H1 (cell line): ENCODE results near the gene RPS18.

Experiments used
- BRCA1 ChIP-seq: IDR thresholded peaks from 2 replicates; pipeline ENCODE4 v1.6.1; 2012; ENCODE audit warnings: low read depth, low read length, improper control_type of control experiment
- EZH2 ChIP-seq: fragments of 200-600 bp; sonication (generic); IDR thresholded peaks from 2 replicates; pipeline ENCODE4 v1.7.1; 2012; ENCODE audit warnings: low read depth, mild to moderate bottlenecking, moderate library complexity, low read length, inconsistent platforms; ENCODE audit not compliant: severe bottlenecking
- FOSL1 ChIP-seq: IDR thresholded peaks from 2 replicates; pipeline ENCODE4 v1.6.1; 2011; ENCODE audit warnings: mild to moderate bottlenecking, low read depth, low read length, moderate library complexity; ENCODE audit not compliant: insufficient read depth
- GABPA ChIP-seq: IDR thresholded peaks from 2 replicates; pipeline ENCODE4 v1.6.1; 2011; ENCODE audit warnings: mild to moderate bottlenecking, low read length, moderate library complexity, borderline replicate concordance; ENCODE audit not compliant: insufficient read depth
- HDAC2 ChIP-seq, 2 experiments: fragments of 300-600 bp in 1 of 2; sonication (generic) in 1 of 2; IDR thresholded peaks; 2 replicates each; pipeline ENCODE4 v1.6.1; 2011 to 2012; ENCODE audit warnings: low read depth in 2 of 2, low read length in 2 of 2, mild to moderate bottlenecking in 2 of 2, moderate library complexity in 2 of 2, borderline replicate concordance in 1 of 2, inconsistent platforms in 1 of 2
- POLR2A ChIP-seq, 2 experiments: IDR thresholded peaks; 1 replicate in 1 of 2; 2 replicates in 1 of 2; pipeline ENCODE4 v1.6.1; 2011; ENCODE audit warnings: low read depth in 2 of 2, low read length in 2 of 2, mild to moderate bottlenecking in 2 of 2; ENCODE audit errors: control extremely low read depth in 1 of 2
- RNF2 ChIP-seq: fragments of 200-900, 300-1000 bp; sonication (generic); IDR thresholded peaks from 2 replicates; pipeline ENCODE4 v1.7.1; 2016; ENCODE audit warnings: borderline replicate concordance, low read depth, mild to moderate bottlenecking, antibody characterized with exemption, low read length; ENCODE audit not compliant: poor library complexity, severe bottlenecking; ENCODE audit errors: missing control alignments
- SIX5 ChIP-seq: IDR thresholded peaks from 2 replicates; pipeline ENCODE4 v1.6.1; 2011; ENCODE audit warnings: mild to moderate bottlenecking, low read depth, low read length
- SP1 ChIP-seq: IDR thresholded peaks from 2 replicates; pipeline ENCODE4 v1.6.1; 2011; ENCODE audit warnings: low read depth, low read length
- USF2 ChIP-seq: IDR thresholded peaks from 2 replicates; pipeline ENCODE4 v1.6.1; 2011; ENCODE audit warnings: low read length, improper control_type of control experiment
- ZNF274 ChIP-seq: IDR thresholded peaks from 2 replicates; pipeline ENCODE4 v1.7.0; 2012; ENCODE audit warnings: low read length, borderline replicate concordance; ENCODE audit errors: extremely low read depth
- TF ChIP-seq, protein P1 (sequence below), 3 experiments: IDR thresholded peaks; 1 replicate in 2 of 3; 2 replicates in 1 of 3; pipeline versions ENCODE4 v1.5.1 to v1.6.1; 2011; ENCODE audit warnings: low read length in 3 of 3, mild to moderate bottlenecking in 3 of 3, inconsistent platforms in 2 of 3, low read depth in 1 of 3, moderate library complexity in 1 of 3; ENCODE audit not compliant: insufficient read depth in 1 of 3; ENCODE audit errors: control extremely low read depth in 1 of 3

DNA sequence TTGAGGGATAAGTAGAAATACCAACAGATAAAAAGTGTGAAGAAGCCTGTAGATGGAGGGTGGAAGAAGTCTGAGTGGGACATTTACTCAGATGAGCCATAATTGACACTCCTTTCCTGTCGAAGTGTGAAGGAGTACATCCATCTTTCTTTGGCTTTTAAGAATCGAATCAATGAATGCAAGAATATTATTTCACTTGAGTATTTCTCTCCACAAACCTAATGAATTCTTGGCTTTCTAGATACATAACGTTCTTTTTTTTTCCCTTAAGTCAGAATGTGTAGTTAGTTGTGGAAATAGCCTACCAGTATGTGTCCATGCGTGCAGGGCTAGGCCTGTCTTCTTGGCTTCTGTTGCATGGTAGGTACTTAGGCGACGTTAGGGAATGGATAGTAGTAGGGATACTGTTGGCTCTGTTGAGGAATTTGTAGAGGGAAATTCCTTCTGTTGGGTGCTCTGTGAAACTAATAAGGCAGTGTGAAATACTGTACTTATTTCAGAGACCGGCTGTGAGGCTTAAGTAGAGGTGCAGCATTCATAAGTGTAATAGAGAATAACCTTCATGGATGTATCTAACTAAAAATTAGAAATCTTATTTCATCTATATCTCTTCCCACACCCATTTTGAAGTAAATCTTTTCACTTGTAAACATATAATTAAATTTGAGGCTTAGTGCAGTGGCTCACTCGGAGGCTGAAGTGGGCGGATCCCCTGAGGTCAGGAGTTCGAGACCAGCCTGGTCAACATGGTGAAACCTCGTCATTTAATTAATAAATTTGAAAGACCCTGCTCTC, 1.5 kb downstream of the RPS18 start:
- no peak for TF ChIP-seq SP1
- TF ChIP-seq SIX5 = no peak
- TF ChIP-seq, protein P1, sequence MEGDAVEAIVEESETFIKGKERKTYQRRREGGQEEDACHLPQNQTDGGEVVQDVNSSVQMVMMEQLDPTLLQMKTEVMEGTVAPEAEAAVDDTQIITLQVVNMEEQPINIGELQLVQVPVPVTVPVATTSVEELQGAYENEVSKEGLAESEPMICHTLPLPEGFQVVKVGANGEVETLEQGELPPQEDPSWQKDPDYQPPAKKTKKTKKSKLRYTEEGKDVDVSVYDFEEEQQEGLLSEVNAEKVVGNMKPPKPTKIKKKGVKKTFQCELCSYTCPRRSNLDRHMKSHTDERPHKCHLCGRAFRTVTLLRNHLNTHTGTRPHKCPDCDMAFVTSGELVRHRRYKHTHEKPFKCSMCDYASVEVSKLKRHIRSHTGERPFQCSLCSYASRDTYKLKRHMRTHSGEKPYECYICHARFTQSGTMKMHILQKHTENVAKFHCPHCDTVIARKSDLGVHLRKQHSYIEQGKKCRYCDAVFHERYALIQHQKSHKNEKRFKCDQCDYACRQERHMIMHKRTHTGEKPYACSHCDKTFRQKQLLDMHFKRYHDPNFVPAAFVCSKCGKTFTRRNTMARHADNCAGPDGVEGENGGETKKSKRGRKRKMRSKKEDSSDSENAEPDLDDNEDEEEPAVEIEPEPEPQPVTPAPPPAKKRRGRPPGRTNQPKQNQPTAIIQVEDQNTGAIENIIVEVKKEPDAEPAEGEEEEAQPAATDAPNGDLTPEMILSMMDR (IDR thresholded peaks at IDR 0.05; ENCODE audit: control extremely low read depth in 1 of 3, insufficient read depth in 1 of 3, low read depth in 1 of 3, low read length in 3 of 3) = no peak
- TF ChIP-seq EZH2 = no peak
- no peak for TF ChIP-seq GABPA
- TF ChIP-seq USF2 = no peak
- TF ChIP-seq ZNF274 = no peak
- TF ChIP-seq HDAC2 (IDR thresholded peaks at IDR 0.05; ENCODE audit: borderline replicate concordance in 1 of 2, low read depth in 2 of 2, low read length in 2 of 2) = no peak
- no peak for TF ChIP-seq POLR2A (IDR thresholded peaks at IDR 0.05; ENCODE audit: control extremely low read depth in 1 of 2, low read depth in 2 of 2, low read length in 2 of 2)
- TF ChIP-seq FOSL1 = no peak
- no peak for TF ChIP-seq RNF2
- no peak for TF ChIP-seq BRCA1
